Measurements from ENCODE around the gene WDR44. TPM values are rescaled to one million over a fixed set of nuclear protein-coding genes. Genes with fewer than 3 reads are reported as not detected.

Gene WDR44
- polyA plus RNA-seq, 4 donors, result 5.1 to 7.5 (median 6.4) TPM

GRCh38 chrX:118370921-118371624, 25.2 kb downstream of the WDR44 start:
- H3K9me3 ChIP-seq (ENCODE audit: control insufficient read depth in 2 of 2, insufficient read depth in 1 of 2, low read depth in 1 of 2, low read length in 1 of 2), result no peaks in the 10 kb centered on the region
- H3K4me3 ChIP-seq (ENCODE audit: low read depth in 1 of 3, low read length in 3 of 3), result no peak overlapping the region
- no peaks in the 10 kb centered on the region for H3K4me1 ChIP-seq (ENCODE audit: control insufficient read depth in 3 of 3, insufficient read depth in 2 of 3, low read depth in 1 of 3, low read length in 2 of 3)
- DNase-seq (no peak), FAIRE-seq (no peak)
- H3K36me3 ChIP-seq (ENCODE audit: control insufficient read depth in 3 of 3, insufficient read depth in 2 of 3, low read depth in 1 of 3, low read length in 3 of 3), result no peaks in the 10 kb centered on the region
- 74 to 94% (median 86%) methylated on average over 2 of the region's 2 CpGs for WGBS, 3 donors
- H3K27me3 ChIP-seq (ENCODE audit: control insufficient read depth in 3 of 3, insufficient read depth in 3 of 3, low read length in 3 of 3), result no peaks in the 10 kb centered on the region
- no peak overlapping the region for H3K27ac ChIP-seq (ENCODE audit: low read depth in 1 of 3, low read length in 2 of 3)

GRCh38 chrX:118373538-118373937, 27.6 kb downstream of the WDR44 start:
- Histone ChIP-seq H3K4me3 (ENCODE audit: low read depth in 1 of 3, low read length in 3 of 3) (no peak overlapping the region), H3K27ac (ENCODE audit: low read depth in 1 of 3, low read length in 2 of 3) (no peak overlapping the region), H3K36me3 (ENCODE audit: control insufficient read depth in 3 of 3, insufficient read depth in 2 of 3, low read depth in 1 of 3, low read length in 3 of 3) (no peaks in the 10 kb centered on the region), H3K9me3 (ENCODE audit: control insufficient read depth in 2 of 2, insufficient read depth in 1 of 2, low read depth in 1 of 2, low read length in 1 of 2) (no peaks in the 10 kb centered on the region), H3K27me3 (ENCODE audit: control insufficient read depth in 3 of 3, insufficient read depth in 3 of 3, low read length in 3 of 3) (no peaks in the 10 kb centered on the region), H3K4me1 (ENCODE audit: control insufficient read depth in 3 of 3, insufficient read depth in 2 of 3, low read depth in 1 of 3, low read length in 2 of 3) (no peaks in the 10 kb centered on the region)
- FAIRE-seq (no peak), DNase-seq (no peak)
- WGBS, 3 donors, result 60 to 66% (median 62%) methylated on average over 2 of the region's 2 CpGs

- WGBS, 3 donors, result 63 to 67% (median 64%) methylated on average over 3 of the region's 3 CpGs
- DNase-seq (no peak), FAIRE-seq (no peak)
- Histone ChIP-seq H3K9me3 (ENCODE audit: control insufficient read depth in 2 of 2, insufficient read depth in 1 of 2, low read depth in 1 of 2, low read length in 1 of 2) (no peaks in the 10 kb centered on the region), H3K27ac (ENCODE audit: low read depth in 1 of 3, low read length in 2 of 3) (no peak overlapping the region), H3K4me3 (ENCODE audit: low read depth in 1 of 3, low read length in 3 of 3) (no peak overlapping the region), H3K36me3 (ENCODE audit: control insufficient read depth in 3 of 3, insufficient read depth in 2 of 3, low read depth in 1 of 3, low read length in 3 of 3) (no peaks in the 10 kb centered on the region), H3K27me3 (ENCODE audit: control insufficient read depth in 3 of 3, insufficient read depth in 3 of 3, low read length in 3 of 3) (no peaks in the 10 kb centered on the region), H3K4me1 (ENCODE audit: control insufficient read depth in 3 of 3, insufficient read depth in 2 of 3, low read depth in 1 of 3, low read length in 2 of 3) (no peaks in the 10 kb centered on the region)
Measured at GRCh38 chrX:118383120-118383519, 37.2 kb downstream of the WDR44 start.

GRCh38 chrX:118392716-118393115, 46.8 kb downstream of the WDR44 start:
- H3K27me3 ChIP-seq (ENCODE audit: control insufficient read depth in 3 of 3, insufficient read depth in 3 of 3, low read length in 3 of 3), result no peaks in the 10 kb centered on the region
- no peaks in the 10 kb centered on the region for H3K9me3 ChIP-seq (ENCODE audit: control insufficient read depth in 2 of 2, insufficient read depth in 1 of 2, low read depth in 1 of 2, low read length in 1 of 2)
- no peaks in the 10 kb centered on the region for H3K4me1 ChIP-seq (ENCODE audit: control insufficient read depth in 3 of 3, insufficient read depth in 2 of 3, low read depth in 1 of 3, low read length in 2 of 3)
- H3K4me3 ChIP-seq (ENCODE audit: low read depth in 1 of 3, low read length in 3 of 3), result no peak overlapping the region
- H3K27ac ChIP-seq (ENCODE audit: low read depth in 1 of 3, low read length in 2 of 3), result no peak overlapping the region
- WGBS, 3 donors, result 73 to 84% (median 79%) methylated on average over 4 of the region's 4 CpGs
- DNase-seq (no peak), FAIRE-seq (no peak)
- H3K36me3 ChIP-seq (ENCODE audit: control insufficient read depth in 3 of 3, insufficient read depth in 2 of 3, low read depth in 1 of 3, low read length in 3 of 3), result peaks cover 0 to 4% (median 0%) of the 10 kb centered on the region in 3 donors

- no peaks in the 10 kb centered on the region for H3K27me3 ChIP-seq (ENCODE audit: control insufficient read depth in 3 of 3, insufficient read depth in 3 of 3, low read length in 3 of 3)
- H3K4me3 ChIP-seq (ENCODE audit: low read depth in 1 of 3, low read length in 3 of 3), result no peak overlapping the region
- H3K36me3 ChIP-seq (ENCODE audit: control insufficient read depth in 3 of 3, insufficient read depth in 2 of 3, low read depth in 1 of 3, low read length in 3 of 3), result peaks cover 0 to 10% (median 4%) of the 10 kb centered on the region in 3 donors
- DNase-seq (no peak), FAIRE-seq (peak; percentile 68)
- H3K9me3 ChIP-seq (ENCODE audit: control insufficient read depth in 2 of 2, insufficient read depth in 1 of 2, low read depth in 1 of 2, low read length in 1 of 2), result no peaks in the 10 kb centered on the region
- no peak overlapping the region for H3K27ac ChIP-seq (ENCODE audit: low read depth in 1 of 3, low read length in 2 of 3)
- 78 to 92% (median 78%) methylated on average over 1 of the region's 1 CpG for WGBS, 3 donors
- H3K4me1 ChIP-seq (ENCODE audit: control insufficient read depth in 3 of 3, insufficient read depth in 2 of 3, low read depth in 1 of 3, low read length in 2 of 3), result no peaks in the 10 kb centered on the region
Measured at GRCh38 chrX:118396113-118396512, 50.2 kb downstream of the WDR44 start.

- 29 to 75% (median 61%) methylated on average over 5 to 6 of the region's 6 CpGs for WGBS, 3 donors
- Histone ChIP-seq H3K36me3 (ENCODE audit: control insufficient read depth in 3 of 3, insufficient read depth in 2 of 3, low read depth in 1 of 3, low read length in 3 of 3) (peaks cover 0 to 7% (median 0%) of the 10 kb centered on the region in 3 donors), H3K9me3 (ENCODE audit: control insufficient read depth in 2 of 2, insufficient read depth in 1 of 2, low read depth in 1 of 2, low read length in 1 of 2) (no peaks in the 10 kb centered on the region), H3K27me3 (ENCODE audit: control insufficient read depth in 3 of 3, insufficient read depth in 3 of 3, low read length in 3 of 3) (no peaks in the 10 kb centered on the region), H3K4me1 (ENCODE audit: control insufficient read depth in 3 of 3, insufficient read depth in 2 of 3, low read depth in 1 of 3, low read length in 2 of 3) (no peaks in the 10 kb centered on the region), H3K4me3 (ENCODE audit: low read depth in 1 of 3, low read length in 3 of 3) (no peak overlapping the region), H3K27ac (ENCODE audit: low read depth in 1 of 3, low read length in 2 of 3) (peak overlapping the region in 1 of 3 donors; percentile 36)
- no peak for FAIRE-seq
- peak in 1 of 2 donors; percentile 34 for DNase-seq
Measured at GRCh38 chrX:118418811-118419251, 72.9 kb downstream of the WDR44 start.

GRCh38 chrX:118420462-118420861, 74.6 kb downstream of the WDR44 start:
- no peak overlapping the region for H3K27ac ChIP-seq (ENCODE audit: low read depth in 1 of 3, low read length in 2 of 3)
- no peak overlapping the region for H3K4me3 ChIP-seq (ENCODE audit: low read depth in 1 of 3, low read length in 3 of 3)
- no peaks in the 10 kb centered on the region for H3K27me3 ChIP-seq (ENCODE audit: control insufficient read depth in 3 of 3, insufficient read depth in 3 of 3, low read length in 3 of 3)
- H3K36me3 ChIP-seq (ENCODE audit: control insufficient read depth in 3 of 3, insufficient read depth in 2 of 3, low read depth in 1 of 3, low read length in 3 of 3), result peaks cover 0 to 7% (median 0%) of the 10 kb centered on the region in 3 donors
- no peak for FAIRE-seq
- H3K9me3 ChIP-seq (ENCODE audit: control insufficient read depth in 2 of 2, insufficient read depth in 1 of 2, low read depth in 1 of 2, low read length in 1 of 2), result no peaks in the 10 kb centered on the region
- DNase-seq, result peak; percentile 3 to 66
- 5 to 36% (median 22%) methylated on average over 3 to 5 of the region's 5 CpGs for WGBS, 3 donors
- H3K4me1 ChIP-seq (ENCODE audit: control insufficient read depth in 3 of 3, insufficient read depth in 2 of 3, low read depth in 1 of 3, low read length in 2 of 3), result no peaks in the 10 kb centered on the region

- Histone ChIP-seq H3K9me3 (ENCODE audit: control insufficient read depth in 2 of 2, insufficient read depth in 1 of 2, low read depth in 1 of 2, low read length in 1 of 2) (no peaks in the 10 kb centered on the region), H3K27me3 (ENCODE audit: control insufficient read depth in 3 of 3, insufficient read depth in 3 of 3, low read length in 3 of 3) (no peaks in the 10 kb centered on the region), H3K27ac (ENCODE audit: low read depth in 1 of 3, low read length in 2 of 3) (no peak overlapping the region), H3K4me1 (ENCODE audit: control insufficient read depth in 3 of 3, insufficient read depth in 2 of 3, low read depth in 1 of 3, low read length in 2 of 3) (no peaks in the 10 kb centered on the region), H3K36me3 (ENCODE audit: control insufficient read depth in 3 of 3, insufficient read depth in 2 of 3, low read depth in 1 of 3, low read length in 3 of 3) (peaks cover 0 to 7% (median 0%) of the 10 kb centered on the region in 3 donors), H3K4me3 (ENCODE audit: low read depth in 1 of 3, low read length in 3 of 3) (no peak overlapping the region)
- FAIRE-seq (no peak), DNase-seq (no peak)
- 34 to 48% (median 44%) methylated on average over 4 of the region's 4 CpGs for WGBS, 3 donors
Measured at GRCh38 chrX:118423558-118423957, 77.7 kb downstream of the WDR44 start.

GRCh38 chrX:118432799-118433198, 86.9 kb downstream of the WDR44 start:
- H3K36me3 ChIP-seq (ENCODE audit: control insufficient read depth in 3 of 3, insufficient read depth in 2 of 3, low read depth in 1 of 3, low read length in 3 of 3), result peaks cover 0 to 3% (median 0%) of the 10 kb centered on the region in 3 donors

More at GRCh38 chrX:118432799-118433198, 86.9 kb downstream of the WDR44 start:
- FAIRE-seq (no peak), DNase-seq (no peak)
- 77 to 96% (median 93%) methylated on average over 5 of the region's 5 CpGs for WGBS, 3 donors
- Histone ChIP-seq H3K4me3 (ENCODE audit: low read depth in 1 of 3, low read length in 3 of 3) (no peak overlapping the region), H3K27me3 (ENCODE audit: control insufficient read depth in 3 of 3, insufficient read depth in 3 of 3, low read length in 3 of 3) (no peaks in the 10 kb centered on the region), H3K9me3 (ENCODE audit: control insufficient read depth in 2 of 2, insufficient read depth in 1 of 2, low read depth in 1 of 2, low read length in 1 of 2) (no peaks in the 10 kb centered on the region), H3K4me1 (ENCODE audit: control insufficient read depth in 3 of 3, insufficient read depth in 2 of 3, low read depth in 1 of 3, low read length in 2 of 3) (no peaks in the 10 kb centered on the region), H3K27ac (ENCODE audit: low read depth in 1 of 3, low read length in 2 of 3) (no peak overlapping the region)
